T-helper 22 cell (primary cell): ENCODE results near the gene GABRA4.

Experiments used
- DNase-seq: peaks from one replicate; pipeline ENCODE4 v3.0.0-alpha.2; 2020; ENCODE audit warnings: low read depth

The GABRA4 gene

GRCh38 chr4:46993075-46994006 is at the start of gene GABRA4:
Gene GABRA4, minus strand, starts transcription at chr4:46993581. Its CDS starts 157 bp downstream, at chr4:46993424.
- DNase-seq: no peak

GRCh38 chr4:47040828-47041227 is 47.4 kb upstream of the GABRA4 start:
- no peak for DNase-seq

- DNase-seq: no peak
Observed at GRCh38 chr4:47038263-47038662, 44.9 kb upstream of the GABRA4 start.

GRCh38 chr4:47032405-47033106 is 39.2 kb upstream of the GABRA4 start:
- DNase-seq: no peak

GRCh38 chr4:47031751-47032404 is 38.5 kb upstream of the GABRA4 start:
- no peak for DNase-seq

- DNase-seq: no peak
Observed at GRCh38 chr4:47031011-47031678, 37.8 kb upstream of the GABRA4 start, which contains the start of gene GABRB1. Gene GABRB1, plus strand, starts transcription at chr4:47031567.

- no peak for DNase-seq
Observed at GRCh38 chr4:47017494-47017893, 24.1 kb upstream of the GABRA4 start.

GRCh38 chr4:47017081-47017480 is 23.7 kb upstream of the GABRA4 start:
- no peak for DNase-seq

GRCh38 chr4:47013373-47013772 is 20.0 kb upstream of the GABRA4 start:
- no peak for DNase-seq

GRCh38 chr4:47012676-47013075 is 19.3 kb upstream of the GABRA4 start:
- no peak for DNase-seq

GRCh38 chr4:47010912-47011446 is 17.6 kb upstream of the GABRA4 start:
- no peak for DNase-seq

- no peak for DNase-seq
Observed at GRCh38 chr4:47010347-47010911, 17.0 kb upstream of the GABRA4 start.

- DNase-seq: no peak
Observed at GRCh38 chr4:47002580-47002979, 9.2 kb upstream of the GABRA4 start.

- DNase-seq: no peak
Observed at GRCh38 chr4:47000406-47000805, 7.0 kb upstream of the GABRA4 start.

- DNase-seq: no peak
Observed at GRCh38 chr4:46999566-46999965, 6.2 kb upstream of the GABRA4 start.

- DNase-seq: no peak
Observed at GRCh38 chr4:46994007-46994405, 625 bp upstream of the GABRA4 start.

- DNase-seq: no peak
Observed at GRCh38 chr4:46992338-46992737, 1.0 kb downstream of the GABRA4 start.

- DNase-seq: no peak
Observed at GRCh38 chr4:46986922-46987638, 6.3 kb downstream of the GABRA4 start.

GRCh38 chr4:46984781-46985180 is 8.6 kb downstream of the GABRA4 start:
- DNase-seq: no peak

GRCh38 chr4:46980851-46981250 is 12.5 kb downstream of the GABRA4 start:
- DNase-seq: no peak

GRCh38 chr4:46979726-46980125 is 13.7 kb downstream of the GABRA4 start:
- no peak for DNase-seq
